Hematopoietic multipotent progenitor cell treated with erythropoietin and hydrocortisone succinate and interleukin-3 and kit ligand, for 8 days (in vitro differentiated cells): ENCODE results near the gene TET2.

ENCODE experiments used
- DNase-seq: peaks from one replicate; pipeline ENCODE4 v3.0.0-alpha.2; 2015

The TET2 gene

DNA sequence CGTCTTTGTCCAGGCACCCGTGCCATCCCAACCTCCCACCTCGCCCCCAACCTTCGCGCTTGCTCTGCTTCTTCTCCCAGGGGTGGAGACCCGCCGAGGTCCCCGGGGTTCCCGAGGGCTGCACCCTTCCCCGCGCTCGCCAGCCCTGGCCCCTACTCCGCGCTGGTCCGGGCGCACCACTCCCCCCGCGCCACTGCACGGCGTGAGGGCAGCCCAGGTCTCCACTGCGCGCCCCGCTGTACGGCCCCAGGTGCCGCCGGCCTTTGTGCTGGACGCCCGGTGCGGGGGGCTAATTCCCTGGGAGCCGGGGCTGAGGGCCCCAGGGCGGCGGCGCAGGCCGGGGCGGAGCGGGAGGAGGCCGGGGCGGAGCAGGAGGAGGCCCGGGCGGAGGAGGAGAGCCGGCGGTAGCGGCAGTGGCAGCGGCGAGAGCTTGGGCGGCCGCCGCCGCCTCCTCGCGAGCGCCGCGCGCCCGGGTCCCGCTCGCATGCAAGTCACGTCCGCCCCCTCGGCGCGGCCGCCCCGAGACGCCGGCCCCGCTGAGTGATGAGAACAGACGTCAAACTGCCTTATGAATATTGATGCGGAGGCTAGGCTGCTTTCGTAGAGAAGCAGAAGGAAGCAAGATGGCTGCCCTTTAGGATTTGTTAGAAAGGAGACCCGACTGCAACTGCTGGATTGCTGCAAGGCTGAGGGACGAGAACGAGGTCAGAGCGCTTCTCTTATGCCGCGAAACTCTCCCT is at the start of gene TET2:
Gene TET2, plus strand, starts transcription at position 601 of the 740 bp plus-strand sequence. CDS start 87,067 bp downstream, outside the sequence.
- peak; percentile 81 for DNase-seq

DNA sequence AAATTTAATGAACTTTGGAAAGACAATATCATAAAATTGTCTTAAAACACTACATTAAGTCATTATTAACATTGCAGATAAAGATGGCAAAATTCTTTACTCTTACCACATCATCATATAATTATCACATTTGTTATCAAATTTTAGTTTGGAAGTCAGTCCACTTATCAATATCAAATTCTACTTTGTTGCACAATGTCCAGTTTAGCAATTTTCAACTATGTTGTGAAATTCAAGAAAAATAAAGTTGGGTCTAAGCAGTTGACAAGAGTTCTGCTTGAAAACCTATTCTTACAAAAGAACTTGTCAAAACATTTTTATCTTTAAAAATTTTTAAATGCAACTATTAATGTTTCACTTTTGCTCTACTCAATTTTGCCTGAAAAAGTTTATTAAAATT is 44.7 kb upstream of the TET2 start:
- DNase-seq = no peak

DNA sequence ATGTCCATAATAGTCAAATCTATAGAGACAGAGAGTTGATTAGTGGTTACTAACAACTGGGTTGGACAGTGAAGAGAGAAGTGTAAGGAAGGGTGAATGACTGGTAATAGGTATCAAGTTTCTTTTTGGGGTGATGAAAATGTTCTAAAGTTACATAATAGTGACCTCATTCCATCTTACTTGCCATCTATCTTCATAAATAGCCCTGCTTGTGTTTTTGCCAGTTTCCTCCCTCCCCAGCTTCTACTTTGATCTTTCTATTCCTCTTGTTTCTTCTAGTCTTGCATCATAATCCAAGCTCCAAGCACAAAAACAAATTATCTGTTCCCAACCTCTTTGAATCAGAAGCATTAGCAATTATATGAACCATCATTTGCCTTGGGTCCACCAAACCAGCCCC is 40.2 kb upstream of the TET2 start:
- DNase-seq = no peak

DNA sequence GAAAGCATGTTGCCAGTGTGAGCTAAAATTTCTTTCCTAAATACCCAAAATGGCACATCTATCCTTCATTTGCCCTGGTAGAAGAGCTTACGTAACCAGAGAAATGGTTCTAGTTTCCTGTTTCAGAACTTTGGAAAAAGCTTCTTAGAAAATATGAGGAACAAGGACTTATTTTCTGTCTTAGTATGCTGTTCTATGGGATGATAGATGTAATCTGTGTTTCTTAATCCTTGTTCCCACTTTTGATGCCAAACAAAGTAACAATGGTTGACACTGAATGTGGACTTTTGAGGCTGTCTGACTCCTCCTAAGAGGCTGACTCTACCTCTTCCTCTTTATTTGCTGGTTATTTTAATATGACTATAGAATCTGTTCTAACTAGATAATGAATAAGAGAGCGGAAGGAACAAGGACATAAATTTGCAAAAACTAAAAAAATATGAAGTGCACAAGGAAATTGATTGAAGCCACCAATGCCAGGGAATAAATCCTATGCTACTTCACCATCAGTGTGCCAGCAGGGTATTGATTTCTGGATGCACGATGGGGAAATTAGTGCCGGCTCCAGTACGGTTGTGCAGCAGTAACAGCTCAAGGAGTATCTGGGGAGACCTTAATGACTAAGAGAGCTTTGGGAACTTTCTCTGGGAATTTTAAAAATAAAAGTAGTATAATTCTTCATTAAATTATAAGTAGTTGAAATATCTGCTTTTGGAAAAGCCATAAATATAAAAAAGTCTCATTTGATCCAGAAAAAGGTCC is 39.4 kb upstream of the TET2 start:
- DNase-seq = no peak

DNA sequence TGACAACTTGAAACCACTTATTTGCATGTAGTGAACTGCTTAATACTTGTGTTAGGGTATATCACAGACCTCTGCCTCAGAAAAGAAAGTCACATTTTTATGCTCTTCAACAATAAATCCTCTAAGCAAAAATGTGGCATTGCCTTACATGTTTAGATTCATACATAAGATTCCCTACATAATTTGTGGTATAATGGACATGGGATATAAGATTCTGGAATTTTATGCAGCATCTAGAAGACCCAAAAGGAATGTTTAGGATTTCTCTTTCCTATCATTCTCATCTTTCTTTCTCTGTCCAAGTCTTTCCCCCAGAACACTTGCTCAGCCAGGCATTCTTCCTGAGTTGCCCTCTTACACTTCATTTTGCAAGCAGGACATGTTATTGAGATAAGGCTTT is 37.7 kb upstream of the TET2 start:
- DNase-seq = no peak

DNA sequence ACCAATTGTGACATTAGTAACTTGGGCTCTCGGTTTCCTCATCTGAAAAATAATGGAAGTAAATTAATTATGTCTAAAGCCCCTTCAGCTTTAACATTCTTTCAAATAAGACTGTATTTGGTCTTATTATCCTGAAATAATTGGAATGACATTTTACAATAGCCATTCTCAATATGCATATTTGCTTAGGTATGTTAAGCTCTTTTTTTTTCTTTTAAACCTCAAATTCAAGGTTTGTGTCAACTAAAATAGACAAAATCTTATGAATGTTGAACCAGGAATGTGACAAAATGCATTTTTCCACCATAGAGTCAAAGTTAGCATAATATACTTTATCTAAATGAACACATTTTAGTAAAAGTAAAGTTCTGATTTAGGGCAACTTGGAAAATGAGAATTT is 34.4 kb upstream of the TET2 start:
- DNase-seq = no peak

DNA sequence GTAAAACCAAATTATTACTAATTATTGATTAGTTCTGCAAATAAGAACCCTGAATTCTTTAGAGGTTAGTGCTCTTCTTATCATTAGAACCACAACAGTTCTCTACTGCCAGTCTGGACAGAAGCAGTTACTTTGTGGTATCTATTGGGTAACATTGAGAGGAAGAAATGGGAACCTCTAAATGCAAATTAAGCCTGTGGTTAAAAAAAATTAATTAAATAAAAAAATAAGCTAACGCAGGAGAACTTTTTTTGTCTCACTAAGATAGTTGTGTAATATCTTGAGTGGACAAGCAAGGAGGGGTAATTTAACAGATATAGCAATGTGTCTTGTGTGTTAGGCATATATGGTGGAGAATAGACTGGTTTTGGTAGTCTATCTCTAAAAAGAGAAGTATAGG is 32.9 kb upstream of the TET2 start:
- peak; percentile 80 for DNase-seq

DNA sequence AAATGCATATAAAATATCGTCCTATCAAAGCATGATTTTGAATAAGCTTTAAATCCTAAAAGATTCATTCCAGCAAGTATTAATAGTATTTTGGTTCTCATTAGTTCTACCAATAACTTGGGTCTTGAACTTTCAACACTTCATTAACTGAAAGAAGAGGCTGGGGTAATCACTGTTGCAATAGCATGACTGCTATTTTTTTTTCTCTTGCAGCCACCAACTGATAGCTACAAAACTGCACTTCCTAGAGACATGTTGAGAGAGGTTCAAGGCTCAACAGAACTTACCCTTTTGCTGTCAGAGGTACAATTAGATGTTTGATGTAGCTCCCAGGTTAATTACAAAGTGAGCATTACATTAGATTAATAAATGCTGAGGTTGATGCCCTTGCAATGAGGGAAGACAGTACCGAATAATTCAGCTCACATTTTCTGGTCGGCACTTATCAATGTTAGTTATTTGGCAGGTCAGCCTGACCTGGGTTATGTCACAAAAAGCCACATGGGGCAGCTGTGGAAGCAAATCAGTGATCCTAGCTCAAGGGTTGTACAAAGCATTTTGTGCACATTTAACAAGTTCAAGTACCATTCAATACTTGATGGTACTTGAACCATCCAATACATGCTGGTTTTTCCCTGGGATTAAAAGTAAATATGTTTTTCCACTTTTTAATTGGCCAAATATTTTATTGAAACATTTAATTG is 29.9 kb upstream of the TET2 start:
- DNase-seq = peak; percentile 14

DNA sequence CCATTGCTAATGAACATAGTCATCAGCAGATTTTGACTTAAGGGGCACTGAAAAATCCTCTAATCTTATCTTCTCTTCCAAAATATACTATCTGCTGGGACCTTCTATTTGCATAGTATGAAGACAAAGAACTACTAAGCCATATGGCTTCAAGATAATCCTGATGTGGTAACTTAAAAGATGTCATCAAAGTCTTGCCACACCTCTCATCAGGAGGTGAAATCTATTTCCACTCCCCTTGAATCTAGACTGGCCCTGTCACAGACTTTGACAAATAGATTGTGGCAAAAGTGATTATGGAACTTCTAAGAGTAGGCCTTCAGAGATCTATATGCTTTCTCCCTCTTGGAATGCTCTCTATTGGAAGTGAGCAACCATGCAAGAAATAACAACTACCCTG is 27.3 kb upstream of the TET2 start:
- DNase-seq = peak; percentile 25

DNA sequence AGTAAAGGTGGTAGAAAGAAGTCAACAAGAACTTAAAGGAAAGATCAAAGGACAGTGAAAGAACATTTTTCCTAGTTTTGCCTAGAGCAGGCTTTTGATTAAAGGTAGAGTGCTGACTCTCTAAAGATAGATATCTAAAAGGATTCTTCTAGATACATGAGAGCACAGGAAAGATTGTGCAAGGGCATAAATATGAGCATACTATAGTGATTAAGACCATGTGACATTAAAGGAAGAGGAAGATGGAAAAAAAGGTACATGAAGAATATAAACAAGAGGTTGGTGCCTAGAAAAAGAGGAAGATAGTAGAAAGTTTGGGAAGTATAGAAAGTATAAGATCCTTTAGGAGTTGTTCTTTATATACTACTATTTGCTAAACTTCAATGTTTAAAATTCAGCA is 26.1 kb upstream of the TET2 start:
- DNase-seq = no peak

DNA sequence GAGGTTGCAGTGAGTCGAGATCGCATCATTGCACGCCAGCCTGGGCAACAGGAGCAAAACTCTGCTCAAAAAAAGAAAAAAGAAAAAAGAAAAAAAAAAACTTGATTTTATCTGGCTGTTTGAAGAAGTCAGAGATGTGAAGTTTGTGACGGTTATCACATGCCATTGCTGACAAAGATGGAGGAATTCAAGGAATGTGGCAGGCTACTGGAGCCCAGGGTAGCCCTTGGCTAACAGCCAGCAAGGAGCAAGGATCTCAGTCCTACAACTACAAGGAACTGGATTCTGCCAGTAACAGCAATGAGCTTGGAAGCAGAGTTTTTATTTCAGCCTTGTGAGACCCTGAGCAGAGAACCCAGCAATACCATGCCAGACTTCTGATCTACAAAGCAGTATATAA is 24.3 kb upstream of the TET2 start:
- DNase-seq = no peak

DNA sequence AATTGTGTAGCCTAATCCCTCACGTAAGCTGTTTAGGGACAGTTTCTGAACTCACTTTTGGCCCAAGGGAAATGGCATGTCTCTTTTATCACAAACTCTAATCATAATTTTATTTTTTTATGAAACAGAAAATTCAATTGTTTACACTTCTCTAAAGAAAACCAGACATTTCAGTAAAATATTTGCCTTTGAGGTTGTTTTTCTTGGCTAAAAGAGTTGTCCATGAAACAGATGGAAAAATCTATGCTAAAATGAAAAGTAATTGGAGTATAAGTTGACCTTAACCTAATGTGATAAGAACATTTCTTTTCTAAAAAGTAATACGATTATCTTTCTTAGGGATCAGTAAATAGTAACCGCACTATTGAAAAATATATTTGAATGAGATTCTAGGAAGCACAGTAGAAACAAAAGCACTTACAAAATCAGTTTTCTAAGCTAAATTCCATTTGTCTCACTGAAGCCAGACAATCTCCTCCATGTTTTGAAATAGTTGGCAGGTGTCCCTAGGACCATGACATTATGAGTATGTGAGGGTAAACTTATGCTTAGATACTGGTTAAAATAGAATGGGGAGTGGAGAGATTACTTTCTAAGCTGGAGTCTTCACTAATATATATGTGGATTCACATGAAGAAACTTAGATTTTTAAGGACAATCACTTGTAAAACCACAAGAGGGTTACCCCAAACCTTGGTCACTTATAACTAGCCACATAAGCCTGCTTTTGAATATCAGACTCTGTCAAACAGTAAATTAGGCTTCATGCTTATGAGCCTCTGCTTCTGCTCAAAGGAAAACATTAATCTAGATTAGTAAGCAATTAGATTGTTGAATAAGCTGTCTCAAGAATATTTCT is 20.1 kb upstream of the TET2 start:
- no peak for DNase-seq

DNA sequence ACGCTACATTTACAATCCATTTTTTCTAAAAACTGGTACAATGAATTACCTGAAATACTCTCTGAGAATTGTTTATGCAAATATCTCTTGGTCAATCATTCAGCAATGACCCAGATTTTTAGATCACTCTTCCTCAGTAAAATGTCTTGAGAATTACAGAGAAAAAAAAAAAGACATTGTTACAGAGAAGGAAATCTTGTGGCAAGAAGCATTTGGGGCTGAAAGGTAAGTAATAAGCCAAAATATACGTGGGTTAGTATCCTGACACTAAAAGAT is 19.6 kb upstream of the TET2 start:
- no peak for DNase-seq

DNA sequence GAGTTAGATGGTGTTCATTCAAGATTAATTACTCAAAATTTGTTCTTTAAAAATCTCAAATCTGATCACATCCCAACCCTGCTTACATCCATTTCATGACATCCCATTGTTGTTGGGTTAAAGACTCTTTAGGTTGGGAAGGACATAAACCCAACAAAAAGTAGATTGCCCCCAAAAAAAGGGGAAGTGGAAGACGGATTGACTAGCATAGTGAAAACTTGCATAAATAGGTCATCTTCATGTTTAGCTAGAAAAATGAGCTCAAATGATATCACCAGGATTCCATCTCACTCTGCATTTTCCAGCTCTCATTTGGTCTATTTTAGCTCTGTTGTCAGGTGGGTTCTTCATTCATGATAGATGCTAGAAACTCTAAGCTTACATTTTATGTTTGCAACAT is 18.5 kb upstream of the TET2 start:
- DNase-seq = no peak

DNA sequence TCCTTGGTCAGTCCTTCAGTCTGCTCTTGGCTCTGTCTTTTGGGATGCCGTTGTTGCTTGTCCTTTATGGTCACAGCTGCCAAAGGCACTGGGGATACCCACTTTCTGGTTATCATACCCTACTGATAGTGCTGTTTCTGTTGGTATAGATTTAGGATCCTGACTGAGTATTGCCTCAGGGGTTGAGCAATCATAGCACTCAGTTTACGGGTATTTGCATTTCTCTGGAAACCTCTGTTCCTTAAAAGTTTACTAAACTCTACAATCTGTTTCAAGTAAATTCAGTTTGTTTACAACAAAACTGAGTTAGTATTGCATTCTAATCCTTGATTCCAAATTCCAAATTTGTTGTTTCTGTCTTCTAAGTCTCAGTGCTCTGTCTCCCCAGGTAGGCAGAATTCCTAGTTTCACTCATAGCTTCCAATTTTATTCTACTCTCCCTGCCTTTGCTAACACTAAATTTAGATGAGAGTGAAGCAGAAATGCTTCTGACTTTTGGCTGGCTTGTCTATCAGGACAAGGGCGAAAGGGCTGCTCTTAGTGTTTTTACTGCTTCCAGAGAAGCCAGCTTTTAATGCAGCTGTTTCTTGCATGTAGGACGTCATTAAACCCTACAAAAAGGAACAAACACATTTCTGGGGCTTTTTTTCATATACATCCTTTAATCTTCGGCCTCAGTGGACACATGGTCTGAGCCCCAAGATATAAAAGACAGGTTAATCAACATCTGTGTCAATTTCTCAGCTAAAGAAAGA is 17.2 kb upstream of the TET2 start:
- DNase-seq = no peak

DNA sequence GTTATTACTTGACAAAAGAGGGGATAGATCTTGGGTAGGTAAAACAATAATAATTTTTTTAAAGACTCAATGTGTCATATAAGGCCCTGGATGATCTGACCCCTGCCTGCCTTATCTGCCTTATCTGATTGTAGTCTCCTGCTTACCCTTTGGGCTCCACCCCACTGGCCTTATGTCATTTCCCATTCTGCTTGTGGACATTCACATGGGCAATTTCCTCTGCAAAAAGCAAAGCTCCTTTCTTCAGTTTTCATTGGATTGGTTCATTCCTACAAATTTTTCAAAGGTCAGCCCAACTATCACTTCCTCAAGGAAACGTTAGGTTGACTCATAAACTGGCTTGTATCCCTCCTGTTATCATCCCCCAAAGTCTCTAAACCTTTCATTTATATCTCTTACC is 15.7 kb upstream of the TET2 start:
- DNase-seq = no peak

DNA sequence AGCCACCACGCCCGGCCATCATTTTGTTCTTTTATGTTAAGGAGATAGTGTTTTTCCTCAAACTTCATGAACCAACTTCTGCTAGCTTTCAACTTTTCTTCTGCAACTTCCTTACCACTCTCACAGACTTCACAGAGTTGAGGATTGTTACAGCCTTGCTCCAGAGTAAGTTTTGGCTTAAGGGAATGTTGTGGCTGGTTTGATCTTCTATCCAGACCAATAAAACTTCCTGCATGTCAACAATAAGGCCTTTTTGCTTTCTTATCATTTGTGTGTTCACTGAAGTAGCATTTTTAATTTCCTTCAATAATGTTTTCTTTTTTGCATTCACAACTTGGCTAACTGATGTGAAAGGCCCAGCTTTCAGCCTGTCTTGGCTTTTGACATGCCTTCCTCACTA is 12.7 kb upstream of the TET2 start:
- DNase-seq = no peak

DNA sequence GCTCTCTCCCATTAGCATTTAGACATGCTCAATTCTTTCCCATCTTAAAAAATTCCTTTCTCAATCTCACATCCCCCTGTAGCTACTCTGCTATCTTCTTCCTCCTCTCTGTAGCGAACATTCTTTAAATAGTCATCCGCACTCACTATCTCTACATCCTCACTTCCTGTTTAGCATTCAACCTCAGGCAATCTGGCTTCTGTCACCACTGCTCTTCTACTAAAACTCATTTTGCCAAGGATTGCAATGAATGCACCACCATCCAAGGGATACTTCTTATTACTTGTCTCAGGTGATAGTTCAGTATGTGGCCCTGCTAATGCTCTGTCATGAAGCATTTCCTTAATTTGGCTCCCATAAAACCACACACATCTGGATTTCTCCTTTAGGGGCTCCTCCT is 10.9 kb upstream of the TET2 start:
- DNase-seq = peak; percentile 40

DNA sequence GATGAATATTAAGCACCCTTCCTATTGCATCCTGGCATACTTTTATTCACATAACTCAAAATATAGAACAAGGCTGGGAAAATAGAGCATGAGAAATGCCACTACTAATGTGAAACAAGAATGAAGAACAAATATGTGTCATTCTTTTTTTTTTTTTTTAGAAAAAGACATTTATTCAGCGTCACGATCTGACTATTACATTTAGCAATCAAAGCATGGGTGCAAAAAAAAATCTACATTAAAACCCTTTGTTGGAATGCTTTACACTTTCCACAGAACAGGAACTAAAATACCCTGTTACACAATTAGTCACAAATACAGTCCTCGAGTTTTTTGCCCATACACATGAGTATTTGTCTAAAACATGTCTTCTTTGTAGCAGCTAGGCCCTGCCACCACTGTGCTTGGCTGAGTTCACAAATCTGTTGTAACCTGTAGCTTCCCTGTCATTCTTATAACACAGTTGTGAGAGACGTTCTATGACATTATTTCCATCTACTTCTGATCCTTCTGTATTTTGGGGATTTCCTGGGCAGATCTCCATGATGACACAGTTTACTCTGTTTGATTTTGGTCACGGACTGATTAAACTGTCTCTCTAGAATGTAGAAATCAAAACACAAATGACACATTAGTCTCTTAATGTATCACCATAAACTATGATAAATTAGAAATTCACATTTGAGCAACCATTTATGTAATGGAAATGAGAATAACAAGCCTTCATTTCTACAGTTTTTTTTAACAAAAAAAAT is 9.4 kb upstream of the TET2 start:
- no peak for DNase-seq

DNA sequence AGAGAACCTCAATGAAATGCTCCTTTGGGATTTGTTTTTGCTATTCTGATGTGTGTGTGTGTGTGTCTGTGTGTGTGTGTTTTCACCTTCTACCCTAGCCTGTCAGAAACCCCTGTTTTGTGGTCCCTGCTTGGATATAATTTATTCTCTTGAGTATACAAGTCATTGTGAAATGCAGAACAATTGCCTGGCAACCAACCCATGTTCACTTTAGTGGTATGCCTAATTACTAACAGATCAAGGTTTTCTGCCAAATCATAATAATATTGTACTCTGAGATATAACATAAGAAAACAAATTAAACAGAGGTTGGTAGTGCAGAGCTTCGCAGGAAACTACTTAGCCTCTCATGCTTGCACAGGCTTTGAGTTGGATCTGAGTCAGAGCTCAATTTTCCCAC is 7.0 kb upstream of the TET2 start:
- DNase-seq = no peak

DNA sequence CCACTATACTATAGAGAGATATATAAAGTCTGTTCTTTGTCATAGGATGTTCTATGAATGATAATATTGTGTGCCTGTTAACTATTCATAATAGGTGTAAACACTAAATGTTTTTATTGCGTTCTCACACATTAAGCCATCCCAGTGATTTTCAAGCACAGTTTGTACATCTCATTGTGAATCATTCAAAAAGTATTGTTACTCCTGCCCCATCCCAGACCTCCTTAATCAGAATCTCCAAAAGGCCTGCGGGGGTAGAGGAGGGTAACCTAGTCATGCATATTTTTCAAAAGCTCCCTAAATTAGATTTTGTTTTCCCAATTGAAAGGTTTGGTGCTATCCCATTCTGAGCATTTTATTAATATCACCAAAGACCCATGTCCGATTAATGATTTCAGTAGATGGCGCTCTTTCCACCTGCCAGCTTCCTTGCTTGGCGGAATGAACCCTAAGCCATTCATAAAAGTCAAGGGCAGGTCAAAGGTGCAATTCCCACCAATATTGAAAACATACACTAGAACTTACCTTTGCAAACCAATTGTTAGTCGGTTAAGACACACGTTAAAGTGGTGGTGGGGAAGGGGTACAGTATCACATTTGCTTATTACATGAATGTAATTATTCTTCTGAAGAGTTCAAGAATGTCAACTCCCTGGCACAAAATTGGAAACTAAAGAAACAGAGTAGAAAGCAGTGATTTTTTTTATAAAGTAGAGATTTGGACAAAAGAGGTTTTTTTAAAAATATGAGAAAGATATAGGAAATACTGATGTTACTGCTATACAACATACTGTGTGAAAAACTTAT is 5.8 kb upstream of the TET2 start:
- DNase-seq = peak; percentile 70
